Hepatocyte (in vitro differentiated cells): ENCODE data around the gene MCOLN2.

Experiments
- CTCF ChIP-seq: fragments of 200-600 bp; sonication (generic); IDR thresholded peaks from 2 replicates; pipeline ENCODE4 v1.5.1; 2016; ENCODE audit warnings: antibody characterized with exemption, mild to moderate bottlenecking; ENCODE audit not compliant: poor library complexity
- EZH2 ChIP-seq: fragments of 200-600 bp; sonication (generic); IDR thresholded peaks from 2 replicates; pipeline ENCODE4 v1.6.1; 2016; ENCODE audit warnings: antibody characterized with exemption, mild to moderate bottlenecking, borderline replicate concordance
- EZH2phosphoT487 ChIP-seq: fragments of 200-600 bp; sonication (generic); IDR thresholded peaks from one replicate; pipeline ENCODE4 v1.6.1; 2018; ENCODE audit warnings: antibody characterized with exemption, mild to moderate bottlenecking, low read depth, moderate library complexity; ENCODE audit not compliant: unreplicated experiment, severe bottlenecking

GRCh38 chr1:84889437-84889836 lies 107.5 kb downstream of the MCOLN2 start:
- TF ChIP-seq CTCF: no peak
- TF ChIP-seq EZH2phosphoT487: no peak
- TF ChIP-seq EZH2: no peak
